ENCODE results near the gene NDUFAF4. TPM values are rescaled to one million over a fixed set of nuclear protein-coding genes. Genes with fewer than 3 reads are reported as not detected.
"Not testable (repeated sequence)": the region's sequence is repeated elsewhere in the genome, so short reads cannot be mapped to it uniquely, and the experiment has no call there.

NDUFAF4 gene
- total and polyA plus RNA-seq, 4 donors, result 13.4 to 32.0 (median 21.1) TPM

DNA sequence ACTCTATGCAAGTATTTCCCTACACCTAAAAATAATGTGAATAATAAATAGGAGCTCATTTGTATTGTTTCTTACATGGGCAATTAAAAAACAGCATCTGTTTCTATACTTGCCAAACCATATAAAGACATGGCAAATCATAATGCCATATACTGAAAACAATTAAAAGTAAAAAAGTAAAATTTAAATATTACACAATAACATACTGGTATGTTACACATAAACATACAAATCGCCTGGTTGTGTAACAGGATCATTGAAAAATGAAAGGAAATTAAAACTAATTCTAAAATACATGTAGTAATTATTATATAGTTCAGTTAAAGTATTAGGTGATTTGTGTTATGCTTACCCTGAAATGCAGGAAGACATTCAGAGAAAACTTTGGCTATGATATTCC is 11.2 kb downstream of the NDUFAF4 start:
- H3K9me3 ChIP-seq (ENCODE audit: control insufficient read depth, low read length), result no peaks in the 10 kb centered on the region
- H3K4me1 ChIP-seq (ENCODE audit: control insufficient read depth in 1 of 2, insufficient read depth in 2 of 2, low read length in 2 of 2), result no peaks in the 10 kb centered on the region
- no peak overlapping the region for H3K4me3 ChIP-seq (ENCODE audit: low read length in 2 of 2)
- no peaks in the 10 kb centered on the region for H3K27me3 ChIP-seq (ENCODE audit: control insufficient read depth in 1 of 2, insufficient read depth in 2 of 2, low read length in 1 of 2)
- no peaks in the 10 kb centered on the region for H3K36me3 ChIP-seq (ENCODE audit: control insufficient read depth in 1 of 2, insufficient read depth in 2 of 2, low read length in 1 of 2)
- ATAC-seq (ENCODE audit: low FRiP score) (no peak), DNase-seq (no peak)
- H3K27ac ChIP-seq (ENCODE audit: low read depth in 1 of 2, low read length in 2 of 2), result no peak overlapping the region
- 80 to 88% methylated on average over 1 of the region's 1 CpG for WGBS, 2 donors
- intact Hi-C loops (cut with DNase I), result no loop called here

DNA sequence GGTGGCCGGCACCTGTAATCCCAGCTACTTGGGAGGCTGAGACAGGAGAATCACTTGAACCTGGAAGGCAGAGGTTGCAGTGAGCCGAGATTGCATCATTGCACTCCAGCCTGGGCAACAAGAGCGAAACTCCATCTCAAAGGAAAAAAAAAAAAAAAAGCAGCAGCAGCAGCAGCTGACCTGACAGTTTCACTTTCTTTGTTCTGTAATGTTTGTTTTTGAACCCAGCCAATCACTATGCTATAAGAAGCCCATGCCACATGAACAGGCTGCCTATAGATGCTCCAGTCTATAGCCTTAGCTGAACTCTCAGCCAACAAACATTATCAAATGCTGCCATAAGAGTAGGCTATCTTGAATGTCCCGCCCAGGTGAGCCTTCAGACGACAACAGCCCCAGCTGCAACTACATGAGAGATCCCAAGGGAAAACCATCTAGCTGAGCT is 12.5 kb downstream of the NDUFAF4 start:
- WGBS, 2 donors, result 73 to 78% methylated on average over 4 to 5 of the region's 5 CpGs
- H3K27ac ChIP-seq (ENCODE audit: low read depth in 1 of 2, low read length in 2 of 2); intact Hi-C loops (cut with DNase I); ATAC-seq (ENCODE audit: low FRiP score); H3K4me1 ChIP-seq (ENCODE audit: control insufficient read depth in 1 of 2, insufficient read depth in 2 of 2, low read length in 2 of 2); DNase-seq; H3K36me3 ChIP-seq (ENCODE audit: control insufficient read depth in 1 of 2, insufficient read depth in 2 of 2, low read length in 1 of 2); H3K4me3 ChIP-seq (ENCODE audit: low read length in 2 of 2); H3K27me3 ChIP-seq (ENCODE audit: control insufficient read depth in 1 of 2, insufficient read depth in 2 of 2, low read length in 1 of 2); H3K9me3 ChIP-seq (ENCODE audit: control insufficient read depth, low read length): not testable (repeated sequence)

DNA sequence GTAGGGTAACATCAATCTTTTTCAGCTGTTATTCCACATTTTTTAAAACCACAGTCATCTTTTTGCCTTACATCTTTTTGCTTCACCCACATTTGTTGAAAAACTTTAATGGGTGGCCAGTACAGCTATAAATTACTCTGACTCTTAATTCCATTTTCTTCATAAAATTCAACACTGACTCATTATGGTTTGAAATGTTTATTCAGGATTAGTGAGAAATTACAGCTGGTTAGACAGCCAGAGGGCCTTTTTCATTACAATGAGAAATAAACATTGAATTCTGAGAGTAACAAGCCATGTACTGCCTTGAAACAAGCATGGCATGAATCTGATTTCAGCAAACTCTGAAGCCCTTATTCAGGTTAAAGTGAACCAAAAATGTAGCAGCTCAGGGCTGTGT is 19.5 kb downstream of the NDUFAF4 start:
- Histone ChIP-seq H3K4me3 (ENCODE audit: low read length in 2 of 2) (no peak overlapping the region), H3K9me3 (ENCODE audit: control insufficient read depth, low read length) (no peaks in the 10 kb centered on the region), H3K27me3 (ENCODE audit: control insufficient read depth in 1 of 2, insufficient read depth in 2 of 2, low read length in 1 of 2) (no peaks in the 10 kb centered on the region), H3K36me3 (ENCODE audit: control insufficient read depth in 1 of 2, insufficient read depth in 2 of 2, low read length in 1 of 2) (no peaks in the 10 kb centered on the region), H3K4me1 (ENCODE audit: control insufficient read depth in 1 of 2, insufficient read depth in 2 of 2, low read length in 2 of 2) (no peaks in the 10 kb centered on the region), H3K27ac (ENCODE audit: low read depth in 1 of 2, low read length in 2 of 2) (no peak overlapping the region)
- no peak for DNase-seq
- intact Hi-C loops (cut with DNase I), result no loop called here
- no peak for ATAC-seq (ENCODE audit: low FRiP score)

DNA sequence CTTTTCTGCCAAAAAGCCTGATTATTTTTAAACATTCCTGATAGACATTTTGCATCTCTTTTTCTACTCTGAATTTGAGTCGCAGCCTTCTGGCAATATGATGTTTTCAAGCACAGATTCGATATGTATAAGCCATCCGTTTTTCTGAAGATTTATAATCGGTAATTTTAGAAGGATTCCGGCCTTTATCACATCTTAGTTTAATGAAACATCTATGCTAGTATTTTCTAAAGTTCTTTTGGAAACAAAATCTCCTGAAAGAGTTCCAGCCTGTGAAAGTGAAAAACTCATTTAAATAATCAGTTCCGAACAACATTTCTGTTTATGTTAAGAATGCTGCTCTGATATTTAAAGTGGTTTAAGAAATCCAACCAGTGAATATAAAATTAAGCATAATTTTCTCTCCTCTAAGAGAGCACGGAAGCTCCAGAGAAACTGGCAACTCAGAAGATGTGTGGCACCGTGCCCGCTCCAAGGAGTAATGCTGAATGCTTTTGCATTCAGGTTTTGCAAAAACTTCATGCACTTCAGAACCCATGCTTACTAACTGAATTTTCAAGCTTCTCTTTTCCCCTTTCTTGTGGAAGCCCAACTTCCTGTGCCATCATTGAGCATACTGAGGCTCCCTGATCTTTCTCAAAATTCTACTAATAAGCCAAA is 20.7 kb downstream of the NDUFAF4 start:
- H3K9me3 ChIP-seq (ENCODE audit: control insufficient read depth, low read length), result no peaks in the 10 kb centered on the region
- no peaks in the 10 kb centered on the region for H3K27me3 ChIP-seq (ENCODE audit: control insufficient read depth in 1 of 2, insufficient read depth in 2 of 2, low read length in 1 of 2)
- ATAC-seq (ENCODE audit: low FRiP score) (no peak), DNase-seq (no peak)
- 76 to 78% methylated on average over 9 of the region's 9 CpGs for WGBS, 2 donors
- intact Hi-C loops (cut with DNase I), result no loop called here
- H3K4me3 ChIP-seq (ENCODE audit: low read length in 2 of 2), result no peak overlapping the region
- no peaks in the 10 kb centered on the region for H3K4me1 ChIP-seq (ENCODE audit: control insufficient read depth in 1 of 2, insufficient read depth in 2 of 2, low read length in 2 of 2)
- no peaks in the 10 kb centered on the region for H3K36me3 ChIP-seq (ENCODE audit: control insufficient read depth in 1 of 2, insufficient read depth in 2 of 2, low read length in 1 of 2)
- H3K27ac ChIP-seq (ENCODE audit: low read depth in 1 of 2, low read length in 2 of 2), result no peak overlapping the region

DNA sequence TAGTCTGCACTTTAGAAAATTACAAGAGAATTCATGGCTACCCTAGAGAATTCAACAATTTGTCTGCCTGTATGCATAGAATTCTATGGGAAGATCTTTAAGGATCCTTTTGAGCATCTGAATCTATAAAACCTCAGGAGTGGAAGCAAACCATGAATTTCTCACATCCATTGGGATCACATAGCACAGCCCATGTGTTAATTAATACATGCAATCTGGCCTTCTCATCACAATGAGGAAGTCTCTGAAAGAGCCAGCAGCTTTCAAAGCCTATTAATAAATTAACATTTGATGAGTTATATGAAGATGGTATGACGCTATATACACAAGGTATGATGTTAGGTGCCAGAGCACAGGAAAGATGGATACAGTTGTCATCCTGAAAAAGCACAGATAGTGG is 24.7 kb downstream of the NDUFAF4 start:
- WGBS, 2 donors, result 71 to 78% methylated on average over 1 of the region's 1 CpG
- no peaks in the 10 kb centered on the region for H3K4me1 ChIP-seq (ENCODE audit: control insufficient read depth in 1 of 2, insufficient read depth in 2 of 2, low read length in 2 of 2)
- intact Hi-C loops (cut with DNase I), result no loop called here
- H3K27me3 ChIP-seq (ENCODE audit: control insufficient read depth in 1 of 2, insufficient read depth in 2 of 2, low read length in 1 of 2), result no peaks in the 10 kb centered on the region
- ATAC-seq (ENCODE audit: low FRiP score) (no peak), DNase-seq (no peak)
- no peaks in the 10 kb centered on the region for H3K36me3 ChIP-seq (ENCODE audit: control insufficient read depth in 1 of 2, insufficient read depth in 2 of 2, low read length in 1 of 2)
- H3K4me3 ChIP-seq (ENCODE audit: low read length in 2 of 2), result no peak overlapping the region
- no peaks in the 10 kb centered on the region for H3K9me3 ChIP-seq (ENCODE audit: control insufficient read depth, low read length)
- no peak overlapping the region for H3K27ac ChIP-seq (ENCODE audit: low read depth in 1 of 2, low read length in 2 of 2)

DNA sequence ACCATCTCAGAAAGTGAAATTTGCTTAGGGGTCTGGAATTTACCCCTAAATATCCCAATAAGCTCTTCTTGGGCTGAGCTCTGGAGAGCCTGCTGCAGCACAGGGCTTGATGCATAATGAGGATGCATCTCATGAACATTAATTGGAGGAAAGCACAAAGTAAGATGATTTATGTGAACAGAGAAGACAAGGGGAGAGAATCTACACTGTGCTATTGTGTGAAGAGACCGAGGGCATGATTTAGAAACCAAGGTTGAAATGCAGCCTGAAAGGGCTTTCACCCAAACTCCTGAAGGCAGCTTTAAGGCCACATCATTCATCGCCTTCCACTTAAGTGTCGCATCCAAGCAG is 32.7 kb downstream of the NDUFAF4 start:
- H3K9me3 ChIP-seq (ENCODE audit: control insufficient read depth, low read length), result no peaks in the 10 kb centered on the region
- no peaks in the 10 kb centered on the region for H3K4me1 ChIP-seq (ENCODE audit: control insufficient read depth in 1 of 2, insufficient read depth in 2 of 2, low read length in 2 of 2)
- intact Hi-C loops (cut with DNase I), result no loop called here
- 85 to 86% methylated on average over 3 of the region's 3 CpGs for WGBS, 2 donors
- no peaks in the 10 kb centered on the region for H3K36me3 ChIP-seq (ENCODE audit: control insufficient read depth in 1 of 2, insufficient read depth in 2 of 2, low read length in 1 of 2)
- ATAC-seq (ENCODE audit: low FRiP score) (no peak), DNase-seq (no peak)
- H3K27me3 ChIP-seq (ENCODE audit: control insufficient read depth in 1 of 2, insufficient read depth in 2 of 2, low read length in 1 of 2), result no peaks in the 10 kb centered on the region
- no peak overlapping the region for H3K4me3 ChIP-seq (ENCODE audit: low read length in 2 of 2)
- no peak overlapping the region for H3K27ac ChIP-seq (ENCODE audit: low read depth in 1 of 2, low read length in 2 of 2)

DNA sequence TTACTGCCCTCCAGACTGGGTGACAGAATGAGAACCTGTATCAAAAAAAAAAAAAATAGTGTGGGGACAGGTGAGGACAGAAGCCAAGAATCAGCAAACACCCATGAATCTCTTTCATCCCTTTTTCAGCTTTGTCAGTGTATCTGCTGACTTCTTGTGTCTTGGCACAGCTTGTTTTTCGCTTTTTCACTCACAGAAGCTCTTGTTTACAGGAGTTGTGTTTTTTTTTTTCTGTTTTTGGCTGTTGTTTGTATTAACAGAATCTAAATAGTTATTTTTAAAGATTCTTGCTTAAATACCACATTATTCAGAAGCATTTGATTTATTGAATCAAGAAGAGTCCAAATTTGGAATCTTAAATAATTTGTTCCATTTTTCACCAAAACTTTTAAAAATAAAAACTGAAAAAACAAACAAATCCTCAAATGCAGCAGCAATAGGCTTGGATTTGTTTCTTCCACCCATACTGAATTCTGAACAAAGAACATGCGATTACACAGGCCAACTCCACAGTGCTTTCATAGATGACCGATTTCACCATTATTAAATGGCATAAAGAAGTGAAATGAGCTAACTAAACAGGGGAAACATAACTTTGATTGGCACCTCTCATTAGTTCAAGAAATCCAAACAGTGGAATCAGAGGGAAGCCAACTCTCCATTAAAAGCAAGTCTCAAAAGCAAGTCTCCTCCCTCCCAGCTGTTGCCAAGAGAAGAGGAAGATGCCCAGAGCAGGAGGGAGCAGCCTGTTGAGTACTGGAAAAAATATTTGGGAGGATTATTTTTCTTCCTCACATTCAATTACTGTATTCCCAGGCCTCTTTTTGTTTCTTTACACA is 33.3 kb downstream of the NDUFAF4 start:
- 31 to 83% methylated on average over 3 of the region's 3 CpGs for WGBS, 2 donors
- DNase-seq, result no peak
- ATAC-seq (ENCODE audit: low FRiP score), result no peak
- H3K27me3 ChIP-seq (ENCODE audit: control insufficient read depth in 1 of 2, insufficient read depth in 2 of 2, low read length in 1 of 2), result no peaks in the 10 kb centered on the region
- H3K4me1 ChIP-seq (ENCODE audit: control insufficient read depth in 1 of 2, insufficient read depth in 2 of 2, low read length in 2 of 2), result no peaks in the 10 kb centered on the region
- H3K9me3 ChIP-seq (ENCODE audit: control insufficient read depth, low read length), result peaks cover 2% of the 10 kb centered on the region
- no peaks in the 10 kb centered on the region for H3K36me3 ChIP-seq (ENCODE audit: control insufficient read depth in 1 of 2, insufficient read depth in 2 of 2, low read length in 1 of 2)
- intact Hi-C loops (cut with DNase I), result no loop called here
- H3K4me3 ChIP-seq (ENCODE audit: low read length in 2 of 2), result no peak overlapping the region
- no peak overlapping the region for H3K27ac ChIP-seq (ENCODE audit: low read depth in 1 of 2, low read length in 2 of 2)

DNA sequence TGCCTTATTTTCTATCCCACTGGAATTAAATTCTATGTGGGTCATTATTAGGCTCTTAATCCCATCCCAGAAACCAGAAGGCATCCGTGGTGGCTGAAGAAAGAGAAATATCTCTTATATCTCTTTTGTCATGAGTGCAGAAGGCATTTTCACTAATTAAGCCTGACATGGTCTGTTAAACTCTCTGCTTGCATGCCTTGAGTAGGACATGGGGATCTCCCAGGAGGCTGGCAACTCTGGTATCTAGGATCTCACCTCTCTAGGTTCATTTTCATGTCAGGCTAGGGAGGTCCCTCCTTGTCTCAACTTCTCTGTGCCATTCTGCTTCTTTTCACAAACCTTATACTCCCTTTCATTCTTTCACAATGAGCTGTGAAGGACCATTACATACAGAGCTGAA is 35.1 kb downstream of the NDUFAF4 start:
- no peaks in the 10 kb centered on the region for H3K27me3 ChIP-seq (ENCODE audit: control insufficient read depth in 1 of 2, insufficient read depth in 2 of 2, low read length in 1 of 2)
- H3K27ac ChIP-seq (ENCODE audit: low read depth in 1 of 2, low read length in 2 of 2), result no peak overlapping the region
- H3K36me3 ChIP-seq (ENCODE audit: control insufficient read depth in 1 of 2, insufficient read depth in 2 of 2, low read length in 1 of 2), result no peaks in the 10 kb centered on the region
- intact Hi-C loops (cut with DNase I), result no loop called here
- H3K9me3 ChIP-seq (ENCODE audit: control insufficient read depth, low read length), result peaks cover 2% of the 10 kb centered on the region
- no peaks in the 10 kb centered on the region for H3K4me1 ChIP-seq (ENCODE audit: control insufficient read depth in 1 of 2, insufficient read depth in 2 of 2, low read length in 2 of 2)
- DNase-seq (no peak), ATAC-seq (ENCODE audit: low FRiP score) (no peak)
- H3K4me3 ChIP-seq (ENCODE audit: low read length in 2 of 2), result no peak overlapping the region
- 56 to 67% methylated on average over 1 of the region's 1 CpG for WGBS, 2 donors

DNA sequence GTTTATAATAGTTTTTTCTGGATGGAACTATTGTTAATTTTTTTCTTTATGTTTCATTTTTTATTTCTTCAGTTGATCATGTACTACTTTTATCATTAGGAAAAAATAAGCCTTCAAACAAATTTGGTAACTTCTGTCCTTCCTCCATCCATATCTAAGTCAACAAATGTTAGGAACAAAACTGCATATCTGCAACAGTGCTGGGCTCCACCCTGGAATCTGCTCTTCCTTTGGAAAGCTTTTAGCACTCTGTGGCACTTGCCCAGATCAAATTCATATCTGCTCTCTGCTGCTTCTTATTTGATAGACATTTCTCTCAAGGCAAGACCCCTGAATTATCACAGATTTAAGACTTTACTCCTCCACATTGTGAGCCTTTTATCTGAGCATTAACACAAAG is 36.1 kb downstream of the NDUFAF4 start:
- no peaks in the 10 kb centered on the region for H3K36me3 ChIP-seq (ENCODE audit: control insufficient read depth in 1 of 2, insufficient read depth in 2 of 2, low read length in 1 of 2)
- H3K4me1 ChIP-seq (ENCODE audit: control insufficient read depth in 1 of 2, insufficient read depth in 2 of 2, low read length in 2 of 2), result no peaks in the 10 kb centered on the region
- no peaks in the 10 kb centered on the region for H3K27me3 ChIP-seq (ENCODE audit: control insufficient read depth in 1 of 2, insufficient read depth in 2 of 2, low read length in 1 of 2)
- H3K27ac ChIP-seq (ENCODE audit: low read depth in 1 of 2, low read length in 2 of 2), result no peak overlapping the region
- no peak overlapping the region for H3K4me3 ChIP-seq (ENCODE audit: low read length in 2 of 2)
- peaks cover 2% of the 10 kb centered on the region for H3K9me3 ChIP-seq (ENCODE audit: control insufficient read depth, low read length)
- intact Hi-C loops (cut with DNase I), result no loop called here
- DNase-seq (no peak), ATAC-seq (ENCODE audit: low FRiP score) (no peak)
